BJ (cell line): ENCODE data around the gene VWF. TPM values are rescaled to one million over a fixed set of nuclear protein-coding genes. Genes with fewer than 3 reads are reported as not detected.

Experiments used
- CTCF ChIA-PET: fragments of 350-600 bp; formaldehyde crosslinking; extraction: SDS; loops from one replicate; lab custom pipeline; 2021; ENCODE audit warnings: antibody characterized with exemption, inconsistent platforms; lab: Yijun Ruan, JAX
- POLR2A ChIA-PET: fragments of 300-600 bp; sonication (Branson Sonifier 250); formaldehyde crosslinking; extraction: SDS; loops from one replicate; lab custom pipeline; 2021; ENCODE audit warnings: antibody characterized with exemption; lab: Charles Lee
- DNase-seq: peaks from one replicate; pipeline ENCODE4 v3.0.0-alpha.2; 2011; ENCODE audit warnings: low read depth
- H3K27me3 ChIP-seq: 2 replicates; pipeline ENCODE4 v1.6.0; 2011; ENCODE audit warnings: low read length; ENCODE audit not compliant: control insufficient read depth, insufficient read depth
- H3K36me3 ChIP-seq: 2 replicates; pipeline ENCODE4 v1.5.1; 2011; ENCODE audit warnings: low read length; ENCODE audit not compliant: control insufficient read depth, insufficient read depth
- H3K4me3 ChIP-seq: 2 replicates; pipeline ENCODE4 v1.5.1; 2011; ENCODE audit warnings: low read depth, mild to moderate bottlenecking, control low read depth, low read length
- polyA plus RNA-seq: library from polyadenylated mRNA; depleted of rRNA; stranded (reverse); fragments of >200 nt; gene quantifications from 2 replicates; pipeline ENCODE4 v1.2.3, GENCODE V29; 2011
- TF ChIP-seq, protein P1 (sequence below): IDR thresholded peaks from 2 replicates; pipeline ENCODE4 v1.5.1; 2011; ENCODE audit warnings: low read depth, mild to moderate bottlenecking, control low read depth, inconsistent platforms, low read length, moderate library complexity; ENCODE audit not compliant: insufficient read depth

VWF gene
- polyA plus RNA-seq, 1 experiment = 0.06 TPM

DNA sequence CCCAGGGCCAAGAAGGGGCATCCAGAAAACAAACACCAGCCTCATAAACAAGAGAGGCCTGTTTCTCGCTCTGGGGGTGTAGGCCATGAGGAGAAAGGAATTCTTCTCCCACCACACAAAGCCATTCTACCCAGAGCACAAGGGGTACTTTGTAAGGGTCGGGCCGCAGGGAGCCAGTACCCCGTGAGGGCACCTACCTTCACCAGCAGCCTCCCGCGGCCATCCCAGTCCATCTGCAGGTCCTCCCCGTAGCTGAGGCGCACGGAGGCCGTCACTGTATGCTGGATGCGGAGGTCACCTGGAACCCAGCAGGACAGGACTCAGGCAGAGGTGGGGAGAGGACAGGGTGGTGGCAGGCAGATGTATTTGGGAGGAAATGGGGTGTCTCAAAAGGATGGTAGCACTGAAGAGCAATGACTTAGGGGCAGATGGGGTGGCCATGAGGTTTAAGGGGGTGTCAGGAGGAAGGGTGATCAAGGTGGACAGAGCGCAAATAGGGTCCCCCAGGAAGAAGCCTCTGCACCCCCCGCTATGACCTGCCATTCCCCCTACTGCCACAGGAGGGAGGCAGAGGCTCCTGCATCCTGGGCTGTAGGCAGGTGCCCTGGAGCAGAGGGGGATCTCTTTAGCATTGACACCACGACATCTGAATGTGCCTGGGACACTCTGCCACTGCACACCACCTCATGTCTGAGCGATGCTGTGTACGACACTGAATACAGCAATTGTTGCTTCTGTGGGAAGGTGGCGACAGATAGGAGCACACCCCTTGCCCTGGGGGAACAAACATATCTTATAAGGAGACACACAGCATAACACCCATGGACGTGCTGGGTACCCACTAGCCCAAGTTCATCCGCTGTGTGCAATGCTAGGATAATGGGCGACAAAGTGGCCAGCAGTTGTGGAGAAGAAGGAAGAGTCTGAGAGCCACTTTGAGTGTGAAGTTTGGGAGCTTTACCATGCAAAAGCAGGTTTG lies 61.4 kb downstream of the VWF start:
- ChIA-PET CTCF (interaction anchor here (0.6 to 4.3 kb wide), 14 partner anchors 9 to 232 kb away, joined by 3 to 38 read pairs (median 5); partner anchors contain the start of gene CD9), POLR2A (no interaction called here)
- Histone ChIP-seq H3K27me3 (no peaks in the 10 kb centered on the region; the same call in 1 of the 2 replicates), H3K4me3 (no peak overlapping the region), H3K36me3 (no peaks in the 10 kb centered on the region)
- no peak for DNase-seq
- TF ChIP-seq, protein P1, sequence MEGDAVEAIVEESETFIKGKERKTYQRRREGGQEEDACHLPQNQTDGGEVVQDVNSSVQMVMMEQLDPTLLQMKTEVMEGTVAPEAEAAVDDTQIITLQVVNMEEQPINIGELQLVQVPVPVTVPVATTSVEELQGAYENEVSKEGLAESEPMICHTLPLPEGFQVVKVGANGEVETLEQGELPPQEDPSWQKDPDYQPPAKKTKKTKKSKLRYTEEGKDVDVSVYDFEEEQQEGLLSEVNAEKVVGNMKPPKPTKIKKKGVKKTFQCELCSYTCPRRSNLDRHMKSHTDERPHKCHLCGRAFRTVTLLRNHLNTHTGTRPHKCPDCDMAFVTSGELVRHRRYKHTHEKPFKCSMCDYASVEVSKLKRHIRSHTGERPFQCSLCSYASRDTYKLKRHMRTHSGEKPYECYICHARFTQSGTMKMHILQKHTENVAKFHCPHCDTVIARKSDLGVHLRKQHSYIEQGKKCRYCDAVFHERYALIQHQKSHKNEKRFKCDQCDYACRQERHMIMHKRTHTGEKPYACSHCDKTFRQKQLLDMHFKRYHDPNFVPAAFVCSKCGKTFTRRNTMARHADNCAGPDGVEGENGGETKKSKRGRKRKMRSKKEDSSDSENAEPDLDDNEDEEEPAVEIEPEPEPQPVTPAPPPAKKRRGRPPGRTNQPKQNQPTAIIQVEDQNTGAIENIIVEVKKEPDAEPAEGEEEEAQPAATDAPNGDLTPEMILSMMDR = peak; percentile 98

GRCh38 chr12:6062395-6062756 lies 62.1 kb downstream of the VWF start:
- ChIA-PET CTCF (interaction anchor here (0.5 to 4.3 kb wide), 6 partner anchors 10 to 659 kb away, joined by 3 to 38 read pairs (median 4); no protein-coding TSS in a partner anchor), POLR2A (no interaction called here)
- no peak for DNase-seq
- TF ChIP-seq, protein P1 = no peak
- Histone ChIP-seq H3K36me3 (no peaks in the 10 kb centered on the region), H3K4me3 (no peak overlapping the region), H3K27me3 (no peaks in the 10 kb centered on the region; the same call in 1 of the 2 replicates)

DNA sequence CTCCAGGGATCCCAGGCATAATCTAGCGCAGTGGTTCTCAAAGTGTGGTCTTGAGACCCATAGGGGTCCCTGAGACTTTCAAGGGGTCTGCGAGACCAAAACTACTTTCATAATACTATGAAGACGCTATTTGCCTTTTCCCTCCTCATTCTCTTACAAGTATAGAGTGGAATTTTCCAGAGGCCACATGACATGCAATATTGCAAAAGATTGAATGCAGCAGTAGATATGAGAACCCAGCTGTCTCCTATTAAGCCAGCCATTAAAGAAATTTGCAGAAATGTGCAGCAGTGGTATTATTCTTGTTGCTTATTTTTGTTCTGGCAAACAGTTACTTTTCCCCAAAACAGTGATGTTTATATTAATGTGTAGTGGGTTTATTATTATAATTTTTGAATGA lies 62.8 kb downstream of the VWF start:
- TF ChIP-seq, protein P1 = no peak
- no peaks in the 10 kb centered on the region; the same call in 1 of the 2 replicates for H3K27me3 ChIP-seq
- peak; percentile 50 for DNase-seq
- POLR2A ChIA-PET = interaction anchor here (0.6 kb wide), 1 partner anchor 15 kb away, joined by 3 read pairs; no protein-coding TSS in a partner anchor
- no peak overlapping the region for H3K4me3 ChIP-seq
- CTCF ChIA-PET = interaction anchor here (1.8 to 2.9 kb wide), 3 partner anchors 10 to 217 kb away, joined by 5 to 11 read pairs (median 9); no protein-coding TSS in a partner anchor
- no peaks in the 10 kb centered on the region for H3K36me3 ChIP-seq

DNA sequence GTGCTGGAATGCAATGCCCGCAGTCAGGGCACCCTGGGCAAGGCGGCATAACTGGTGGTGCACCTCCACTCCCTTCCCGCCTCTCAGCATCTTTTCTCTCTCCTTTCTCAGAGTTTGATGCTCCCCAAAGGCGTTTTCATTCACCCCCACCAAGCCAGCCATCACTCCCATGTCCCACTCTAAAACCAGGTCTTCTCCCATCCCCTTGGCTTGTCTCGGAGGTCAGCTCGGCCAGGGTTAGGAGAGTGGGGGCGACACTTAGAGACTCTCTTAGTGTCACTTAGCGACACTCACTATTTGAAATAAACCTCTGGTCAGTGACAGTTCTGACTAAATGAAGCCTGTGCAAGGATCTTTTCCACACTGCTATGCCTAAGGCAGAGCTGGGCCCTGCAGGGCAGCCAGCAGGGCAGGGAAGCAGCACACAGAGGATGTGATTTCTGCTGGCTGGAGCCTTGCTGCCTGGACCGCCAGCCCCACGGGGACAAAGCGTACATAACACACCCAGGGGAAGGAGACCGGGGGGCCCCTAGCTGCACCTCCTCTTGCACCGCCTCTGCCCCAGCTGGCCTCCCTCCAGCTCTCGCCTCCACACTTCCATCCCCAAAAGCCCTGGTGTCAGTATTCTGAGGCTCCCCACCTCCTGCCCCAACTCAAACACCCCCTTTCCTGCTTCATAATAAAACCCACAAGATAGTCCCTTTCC lies 64.5 kb downstream of the VWF start:
- POLR2A ChIA-PET = no interaction called here
- TF ChIP-seq, protein P1 = no peak
- CTCF ChIA-PET = interaction anchor here (1.1 to 2.9 kb wide), 3 partner anchors 135 to 224 kb away, joined by 4 to 11 read pairs (median 9); no protein-coding TSS in a partner anchor
- Histone ChIP-seq H3K27me3 (no peaks in the 10 kb centered on the region), H3K36me3 (no peaks in the 10 kb centered on the region), H3K4me3 (no peak overlapping the region)
- DNase-seq = no peak
